Lower leg skin (tissue), 3 donors: Measurements from ENCODE around the gene PMP22.

Experiments used
- POLR2A ChIP-seq, 2 donors: fragments of 450-650 bp; IDR thresholded peaks; one replicate each; pipeline ENCODE4 v1.6.1; 2016 to 2017; ENCODE audit warnings: antibody characterized with exemption in 2 of 2, mild to moderate bottlenecking in 1 of 2, moderate library complexity in 1 of 2
- TF ChIP-seq, protein P1 (sequence below), 3 donors: fragments of 450-650 bp; IDR thresholded peaks; one replicate each; pipeline ENCODE4 v1.5.1; 2016; ENCODE audit warnings: antibody characterized with exemption in 3 of 3, mild to moderate bottlenecking in 3 of 3, moderate library complexity in 2 of 3

DNA sequence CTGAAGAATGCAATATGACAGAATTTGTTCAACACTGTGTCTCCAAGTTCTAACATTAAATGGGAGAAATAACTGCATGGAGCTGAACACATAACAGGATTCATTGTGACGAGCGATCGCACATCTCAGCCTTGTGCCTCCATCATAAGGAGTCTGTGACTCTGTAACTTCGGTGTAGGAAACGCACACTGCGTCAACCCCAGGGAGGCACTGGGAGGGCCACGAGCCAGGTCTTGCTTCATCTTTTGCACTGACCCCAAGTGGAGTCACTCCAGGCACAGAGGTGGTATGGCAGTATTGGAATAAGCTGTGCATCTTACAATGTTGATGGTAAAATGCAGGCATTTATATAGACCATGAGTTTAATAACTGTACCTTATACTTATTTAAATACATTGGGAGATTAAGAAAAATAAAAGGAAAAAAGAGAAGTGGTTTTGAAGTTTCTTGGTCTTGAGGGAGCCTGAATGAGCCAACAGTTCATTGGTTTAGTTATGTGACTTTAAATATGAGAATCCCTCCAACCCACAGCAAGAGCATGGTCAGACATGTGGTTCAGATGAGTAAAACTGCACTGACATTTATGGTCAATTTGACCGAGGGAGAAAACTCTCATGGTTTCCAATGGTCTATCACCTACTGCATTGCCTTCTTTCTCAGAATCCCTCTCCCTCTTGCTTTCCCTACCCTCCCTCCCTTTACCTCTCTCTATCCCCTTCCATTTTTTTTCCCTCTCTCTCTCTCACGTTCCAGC, 5.7 kb upstream of the PMP22 start:
- no peak for TF ChIP-seq POLR2A (IDR thresholded peaks at IDR 0.05)
- TF ChIP-seq, protein P1, sequence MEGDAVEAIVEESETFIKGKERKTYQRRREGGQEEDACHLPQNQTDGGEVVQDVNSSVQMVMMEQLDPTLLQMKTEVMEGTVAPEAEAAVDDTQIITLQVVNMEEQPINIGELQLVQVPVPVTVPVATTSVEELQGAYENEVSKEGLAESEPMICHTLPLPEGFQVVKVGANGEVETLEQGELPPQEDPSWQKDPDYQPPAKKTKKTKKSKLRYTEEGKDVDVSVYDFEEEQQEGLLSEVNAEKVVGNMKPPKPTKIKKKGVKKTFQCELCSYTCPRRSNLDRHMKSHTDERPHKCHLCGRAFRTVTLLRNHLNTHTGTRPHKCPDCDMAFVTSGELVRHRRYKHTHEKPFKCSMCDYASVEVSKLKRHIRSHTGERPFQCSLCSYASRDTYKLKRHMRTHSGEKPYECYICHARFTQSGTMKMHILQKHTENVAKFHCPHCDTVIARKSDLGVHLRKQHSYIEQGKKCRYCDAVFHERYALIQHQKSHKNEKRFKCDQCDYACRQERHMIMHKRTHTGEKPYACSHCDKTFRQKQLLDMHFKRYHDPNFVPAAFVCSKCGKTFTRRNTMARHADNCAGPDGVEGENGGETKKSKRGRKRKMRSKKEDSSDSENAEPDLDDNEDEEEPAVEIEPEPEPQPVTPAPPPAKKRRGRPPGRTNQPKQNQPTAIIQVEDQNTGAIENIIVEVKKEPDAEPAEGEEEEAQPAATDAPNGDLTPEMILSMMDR (IDR thresholded peaks at IDR 0.05), result no peak
